Naive thymus-derived CD4-positive, alpha-beta T cell (primary cell): ENCODE results near the gene PAK4. TPM values are rescaled to one million over a fixed set of nuclear protein-coding genes. Genes with fewer than 3 reads are reported as not detected.
"Not testable (repeated sequence)": the region's sequence is repeated elsewhere in the genome, so short reads cannot be mapped to it uniquely, and the experiment has no call there.

Experiments
- ATAC-seq: fragments of 150-1000 bp; cut with Tn5 transposase; 2 replicates; pipeline ENCODE4 v1.10.0; 2021; ENCODE audit warnings: mild to moderate bottlenecking, moderate library complexity
- CTCF ChIA-PET: fragments of 350-600 bp; sonication (Branson Sonifier 250); formaldehyde crosslinking; loops from one replicate; lab custom pipeline; 2021; ENCODE audit warnings: antibody characterized with exemption; lab: Charles Lee
- POLR2A ChIA-PET: fragments of 350-600 bp; sonication (Branson Sonifier 250); formaldehyde crosslinking; loops from one replicate; lab custom pipeline; 2021; ENCODE audit warnings: antibody characterized with exemption, inconsistent platforms; lab: Charles Lee
- DNase-seq, 9 donors: peaks; one replicate each; pipeline versions ENCODE4 v3.0.0 to v3.0.0-alpha.2; 2020 to 2022; ENCODE audit warnings: mixed read lengths in 1 of 9
- H3K27ac ChIP-seq: one replicate; pipeline ENCODE4 v1.7.0; 2013; ENCODE audit warnings: mild to moderate bottlenecking, low read depth, low read length, moderate library complexity
- H3K27me3 ChIP-seq, 2 donors: one replicate each; pipeline ENCODE4 v1.7.0; 2013; ENCODE audit warnings: low read length in 2 of 2, mild to moderate bottlenecking in 2 of 2, moderate library complexity in 2 of 2; ENCODE audit not compliant: control insufficient read depth in 2 of 2, insufficient read depth in 2 of 2
- H3K36me3 ChIP-seq, 3 experiments: 1 replicate in 2 of 3; 2 replicates in 1 of 3; pipeline ENCODE4 v1.7.0; 2013; ENCODE audit warnings: low read length in 3 of 3, mild to moderate bottlenecking in 3 of 3, moderate library complexity in 1 of 3; ENCODE audit not compliant: insufficient read depth in 3 of 3, control insufficient read depth in 2 of 3
- H3K4me1 ChIP-seq, 2 donors: one replicate each; pipeline ENCODE4 v1.7.0; 2013; ENCODE audit warnings: low read length in 2 of 2, mild to moderate bottlenecking in 2 of 2, moderate library complexity in 1 of 2; ENCODE audit not compliant: control insufficient read depth in 2 of 2, insufficient read depth in 2 of 2
- H3K4me3 ChIP-seq: 2 replicates; pipeline ENCODE4 v1.7.0; 2013; ENCODE audit warnings: mild to moderate bottlenecking, low read length
- H3K9me3 ChIP-seq, 3 experiments: 1 replicate in 2 of 3; 2 replicates in 1 of 3; pipeline ENCODE4 v1.7.0; 2013; ENCODE audit warnings: low read length in 3 of 3; ENCODE audit not compliant: control insufficient read depth in 2 of 3
- H3K27ac Mint-ChIP-seq, 9 donors: one replicate each; pipeline ENCODE4 v1.8.0; 2020 to 2022; ENCODE audit warnings: mixed read lengths in 9 of 9, mild to moderate bottlenecking in 8 of 9, moderate library complexity in 5 of 9, inconsistent platforms in 2 of 9
- H3K27me3 Mint-ChIP-seq, 5 donors: one replicate each; pipeline ENCODE4 v1.8.0; 2021 to 2022; ENCODE audit warnings: mixed read lengths in 5 of 5, mild to moderate bottlenecking in 1 of 5
- H3K36me3 Mint-ChIP-seq, 5 donors: one replicate each; pipeline ENCODE4 v1.8.0; 2020 to 2022; ENCODE audit warnings: mixed read lengths in 5 of 5, mild to moderate bottlenecking in 3 of 5, inconsistent platforms in 1 of 5
- H3K4me1 Mint-ChIP-seq, 7 donors: one replicate each; pipeline ENCODE4 v1.8.0; 2020 to 2022; ENCODE audit warnings: mixed read lengths in 7 of 7, mild to moderate bottlenecking in 3 of 7, inconsistent platforms in 1 of 7
- H3K4me3 Mint-ChIP-seq, 10 donors: one replicate each; pipeline ENCODE4 v1.8.0; 2020 to 2022; ENCODE audit warnings: mild to moderate bottlenecking in 10 of 10, mixed read lengths in 10 of 10, moderate library complexity in 6 of 10, inconsistent platforms in 2 of 10
- H3K9me3 Mint-ChIP-seq, 11 donors: one replicate each; pipeline ENCODE4 v1.8.0; 2020 to 2022; ENCODE audit warnings: mixed read lengths in 11 of 11, mild to moderate bottlenecking in 4 of 11, inconsistent platforms in 1 of 11, moderate library complexity in 1 of 11
- intact Hi-C, 2 donors: fragments of 100-400 bp; cut with micrococcal nuclease; formaldehyde crosslinking; loops; one replicate each; pipeline ENCODE4 v1.15.1; 2023
- polyA plus RNA-seq, 2 donors: library from polyadenylated mRNA; unstranded; fragments of 300-500 nt; fragmentation: Illumina TruSeq; gene quantifications; one replicate each; pipeline ENCODE4 v1.2.3, GENCODE V29; 2021
- total RNA-seq, 6 experiments: library from RNA in 5 of 6; stranded (reverse) in 5 of 6; gene quantifications; 1 replicate in 5 of 6; 2 replicates in 1 of 6; pipeline ENCODE4 v1.2.3 and lab custom pipeline; 2021 to 2026

Gene PAK4
- total and polyA plus RNA-seq, 7 experiments from 2014 or later: 1.0 to 17.5 (median 10.4) TPM

GRCh38 chr19:39115105-39115847 lies 10.3 kb upstream of the PAK4 start:
- DNase-seq (no peak), ATAC-seq (no peak)
- H3K4me3 ChIP-seq: no peak overlapping the region
- H3K27me3 ChIP-seq: no peaks in the 10 kb centered on the region
- no peak overlapping the region for H3K27ac ChIP-seq
- no peaks in the 10 kb centered on the region for H3K36me3 Mint-ChIP-seq
- H3K4me1 ChIP-seq: no peaks in the 10 kb centered on the region
- no peaks in the 10 kb centered on the region for H3K9me3 Mint-ChIP-seq
- H3K4me3 Mint-ChIP-seq: no peak overlapping the region
- no peak overlapping the region for H3K27ac Mint-ChIP-seq
- CTCF ChIA-PET: interaction anchor here (0.6 to 1.0 kb wide), 2 partner anchors 70 to 652 kb away, joined by 3 to 6 read pairs; no protein-coding TSS in a partner anchor
- POLR2A ChIA-PET: no interaction called here
- peaks cover 0 to 7% (median 4%) of the 10 kb centered on the region in 7 donors for H3K4me1 Mint-ChIP-seq
- no peaks in the 10 kb centered on the region for H3K36me3 ChIP-seq
- H3K9me3 ChIP-seq: no peaks in the 10 kb centered on the region
- peaks cover 0 to 8% (median 0%) of the 10 kb centered on the region in 5 donors for H3K27me3 Mint-ChIP-seq
- intact Hi-C loops: no loop called here

- H3K27ac Mint-ChIP-seq, H3K27me3 ChIP-seq, CTCF ChIA-PET, H3K4me1 Mint-ChIP-seq, H3K9me3 ChIP-seq, H3K36me3 Mint-ChIP-seq, H3K4me1 ChIP-seq, H3K4me3 Mint-ChIP-seq, H3K4me3 ChIP-seq, H3K36me3 ChIP-seq, H3K27me3 Mint-ChIP-seq, H3K9me3 Mint-ChIP-seq, DNase-seq, intact Hi-C loops, H3K27ac ChIP-seq, ATAC-seq: not testable (repeated sequence)
- POLR2A ChIA-PET: interaction anchor here (0.6 kb wide), 1 partner anchor 104 kb away, joined by 6 read pairs; no protein-coding TSS in a partner anchor
Observed at GRCh38 chr19:39117023-39117422, 8.6 kb upstream of the PAK4 start.

GRCh38 chr19:39119830-39120229 lies 5.8 kb upstream of the PAK4 start:
- Mint-ChIP-seq H3K27ac (no peak overlapping the region), H3K9me3 (peaks cover 0 to 3% (median 0%) of the 10 kb centered on the region in 11 donors), H3K27me3 (peaks cover 0 to 8% (median 0%) of the 10 kb centered on the region in 5 donors), H3K4me1 (peaks cover 7 to 16% (median 11%) of the 10 kb centered on the region in 7 donors), H3K36me3 (no peaks in the 10 kb centered on the region), H3K4me3 (no peak overlapping the region)
- ChIA-PET CTCF (interaction anchor here (0.6 to 1.0 kb wide), 3 partner anchors 10 to 400 kb away, joined by 3 read pairs; no protein-coding TSS in a partner anchor), POLR2A (no interaction called here)
- ATAC-seq (no peak), DNase-seq (no peak)
- no peaks in the 10 kb centered on the region for H3K27me3 ChIP-seq
- intact Hi-C loops: loop anchor here in 1 of 2 donors (5.0 to 10.0 kb wide), 2 partner anchors 412 to 1165 kb away; partner anchors contain the start of genes AKT2 and EID2B
- H3K36me3 ChIP-seq: no peaks in the 10 kb centered on the region
- H3K9me3 ChIP-seq: no peaks in the 10 kb centered on the region
- H3K27ac ChIP-seq: no peak overlapping the region
- no peak overlapping the region for H3K4me3 ChIP-seq
- peaks cover 0 to 6% of the 10 kb centered on the region in 2 donors for H3K4me1 ChIP-seq

GRCh38 chr19:39122934-39123731 lies 2.5 kb upstream of the PAK4 start:
- H3K4me3 Mint-ChIP-seq: peak overlapping the region in 3 of 10 donors; percentile 56 to 94 (median 69)
- POLR2A ChIA-PET: interaction anchor here (0.6 to 1.6 kb wide), 8 partner anchors 10 to 1124 kb away, joined by 3 to 6 read pairs (median 3); partner anchors contain the start of gene EID2B

DNA sequence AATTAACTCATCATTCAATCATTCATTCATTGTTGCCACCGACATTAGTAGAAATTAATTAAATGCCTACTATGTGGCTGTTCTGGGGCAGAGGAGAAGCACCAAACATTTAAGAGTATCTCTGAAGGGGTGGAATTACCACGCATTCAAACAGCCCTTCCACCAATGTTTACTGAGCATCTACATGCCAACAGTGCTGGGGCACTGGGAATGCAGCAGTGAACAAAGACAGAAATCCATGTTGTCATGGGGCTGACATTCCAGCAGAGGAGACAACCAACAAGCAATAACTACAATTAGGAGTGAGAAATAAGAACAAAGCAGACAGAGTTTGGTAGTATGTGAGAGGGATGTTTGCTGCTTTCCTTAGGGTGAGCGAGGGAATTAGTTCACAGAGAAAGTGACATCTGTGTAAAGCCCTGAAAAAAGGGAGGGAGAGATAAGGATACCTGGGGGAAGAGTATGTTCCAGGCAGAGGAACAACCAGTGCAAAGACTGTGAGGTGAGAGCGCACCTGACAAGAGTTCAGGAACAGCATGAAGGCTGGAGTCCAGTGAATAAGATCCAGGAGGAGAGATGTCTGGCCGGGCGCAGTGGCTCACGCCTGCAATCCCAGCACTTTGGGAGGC lies 1.3 kb upstream of the PAK4 start:
- Mint-ChIP-seq H3K4me1 (peaks cover 20 to 40% (median 35%) of the 10 kb centered on the region in 7 donors), H3K9me3 (peaks cover 0 to 3% (median 0%) of the 10 kb centered on the region in 11 donors), H3K36me3 (peaks cover 0 to 2% (median 0%) of the 10 kb centered on the region in 5 donors), H3K4me3 (peak overlapping the region; percentile 24 to 94 (median 80)), H3K27me3 (peaks cover 0 to 8% (median 0%) of the 10 kb centered on the region in 5 donors), H3K27ac (peak overlapping the region; percentile 21 to 87 (median 76))
- peaks cover 0 to 4% (median 0%) of the 10 kb centered on the region in 3 experiments for H3K36me3 ChIP-seq
- no peaks in the 10 kb centered on the region for H3K27me3 ChIP-seq
- intact Hi-C loops: loop anchor here (2.0 to 10.0 kb wide), 3 partner anchors 211 to 1161 kb away; partner anchors contain the start of genes AKT2 (in 1 of the 2) and EID2B (in 1 of the 2)
- peaks cover 0 to 10% of the 10 kb centered on the region in 2 donors for H3K4me1 ChIP-seq
- no peak overlapping the region for H3K4me3 ChIP-seq
- no peaks in the 10 kb centered on the region for H3K9me3 ChIP-seq
- ATAC-seq (no peak), DNase-seq (no peak)
- ChIA-PET POLR2A (interaction anchor here (0.6 to 1.0 kb wide), 2 partner anchors 312 to 1125 kb away, joined by 3 to 4 read pairs; partner anchors contain the start of gene RPS16), CTCF (no interaction called here)
- H3K27ac ChIP-seq: no peak overlapping the region

More at GRCh38 chr19:39122934-39123731, 2.5 kb upstream of the PAK4 start:
- Histone ChIP-seq H3K36me3 (peaks cover 0 to 4% (median 0%) of the 10 kb centered on the region in 3 experiments), H3K4me3 (no peak overlapping the region), H3K4me1 (peaks cover 0 to 10% of the 10 kb centered on the region in 2 donors), H3K9me3 (no peaks in the 10 kb centered on the region), H3K27ac (no peak overlapping the region), H3K27me3 (no peaks in the 10 kb centered on the region)
- Mint-ChIP-seq H3K9me3 (peaks cover 0 to 3% (median 0%) of the 10 kb centered on the region in 11 donors), H3K36me3 (peaks cover 0 to 2% (median 0%) of the 10 kb centered on the region in 5 donors), H3K27ac (peak overlapping the region in 1 of 9 donors; percentile 12), H3K4me1 (peaks cover 15 to 40% (median 35%) of the 10 kb centered on the region in 7 donors), H3K27me3 (peaks cover 0 to 8% (median 0%) of the 10 kb centered on the region in 5 donors)
- no peak for DNase-seq
- no peak for ATAC-seq
- intact Hi-C loops: loop anchor here (1.0 to 10.0 kb wide), 7 partner anchors 205 to 1162 kb away; partner anchors contain the start of genes EID2B (in 2 of the 2), PLEKHG2 (in 2 of the 2) and AKT2 (in 1 of the 2)
- CTCF ChIA-PET: interaction anchor here (0.6 to 3.3 kb wide), 6 partner anchors 15 to 417 kb away, joined by 3 to 21 read pairs (median 6); partner anchors contain the start of gene EID2B
